AG04450 (cell line): ENCODE data around the gene WSB1. TPM values are rescaled to one million over a fixed set of nuclear protein-coding genes. Genes with fewer than 3 reads are reported as not detected.

Source experiments
- CTCF ChIA-PET: fragments of 300-600, 350-600 bp; formaldehyde crosslinking; extraction: SDS; loops from one replicate; lab custom pipeline; 2022; ENCODE audit warnings: antibody characterized with exemption, inconsistent platforms; lab: Charles Lee
- POLR2A ChIA-PET: fragments of 350-600 bp; formaldehyde crosslinking; extraction: SDS; loops from one replicate; lab custom pipeline; 2021; ENCODE audit warnings: antibody characterized with exemption, inconsistent platforms; lab: Yijun Ruan, JAX
- DNase-seq: peaks from one replicate; pipeline ENCODE4 v3.0.0-alpha.2; 2011; ENCODE audit warnings: low read depth, low spot score
- H3K27ac ChIP-seq: one replicate; pipeline ENCODE4 v1.5.1; 2012; ENCODE audit warnings: low read depth, low read length, control low read depth
- H3K27me3 ChIP-seq: one replicate; pipeline ENCODE4 v1.6.0; 2012; ENCODE audit warnings: low read length; ENCODE audit not compliant: control insufficient read depth, insufficient read depth
- H3K4me3 ChIP-seq: 2 replicates; pipeline ENCODE4 v1.5.1; 2011; ENCODE audit warnings: mild to moderate bottlenecking, low read depth, low read length, control low read depth
- H3K9me3 ChIP-seq: 2 replicates; pipeline ENCODE4 v1.5.1; 2012; ENCODE audit warnings: low read length; ENCODE audit not compliant: control insufficient read depth, insufficient read depth
- polyA plus RNA-seq: library from polyadenylated mRNA; depleted of rRNA; stranded (reverse); fragments of >200 nt; gene quantifications from 2 replicates; pipeline ENCODE4 v1.2.3, GENCODE V29; 2011
- TF ChIP-seq, protein P1 (sequence below): IDR thresholded peaks from 2 replicates; pipeline ENCODE4 v1.5.1; 2011; ENCODE audit warnings: low read depth, low read length, control low read depth, inconsistent platforms

Gene WSB1
- polyA plus RNA-seq, 1 experiment, result 204 TPM

DNA sequence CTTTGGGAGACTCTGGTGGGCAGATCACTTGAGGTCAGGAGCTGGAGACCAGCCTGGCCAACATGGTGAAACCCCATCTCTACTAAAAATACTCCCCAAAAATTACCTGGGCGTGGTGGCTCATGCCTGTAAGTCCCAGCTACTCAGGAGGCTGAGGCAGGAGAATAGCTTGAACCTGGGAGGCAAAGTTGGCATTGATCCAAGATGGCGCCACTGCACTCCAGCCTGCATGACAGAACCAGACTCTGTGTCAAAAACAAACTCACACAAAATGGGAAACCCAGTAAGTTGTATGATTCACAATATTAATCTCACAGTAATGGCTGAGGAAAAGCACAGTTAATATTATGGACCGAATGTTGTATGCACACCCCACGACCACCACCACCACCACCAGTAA lies 24.3 kb downstream of the WSB1 start:
- ChIA-PET CTCF (interaction anchor here (3.8 kb wide), 1 partner anchor 81 kb away, joined by 41 read pairs; no protein-coding TSS in a partner anchor), POLR2A (interaction anchor here (0.7 to 1.2 kb wide), 2 partner anchors 12 to 24 kb away, joined by 3 to 10 read pairs; no protein-coding TSS in a partner anchor)

DNA sequence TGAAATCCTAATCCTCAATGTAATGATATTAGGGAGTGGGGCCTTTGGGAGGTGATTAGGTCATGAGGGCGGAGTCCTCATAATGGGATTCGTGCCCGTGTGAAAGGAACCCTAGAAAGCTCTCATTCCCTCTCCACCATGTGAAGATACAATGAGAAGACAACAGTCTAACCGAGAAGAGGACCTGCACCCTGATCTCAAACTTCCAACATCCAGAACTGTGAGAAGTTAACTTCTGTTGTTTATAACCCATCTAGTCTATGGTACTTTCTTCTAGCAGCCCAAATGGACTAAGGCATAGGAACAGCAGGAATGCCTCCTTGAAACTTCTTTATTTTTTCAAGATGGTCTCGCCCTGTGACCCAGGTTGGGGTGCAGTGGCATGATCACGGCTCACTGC lies 24.7 kb downstream of the WSB1 start:
- Histone ChIP-seq H3K27me3 (no peaks in the 10 kb centered on the region), H3K9me3 (no peaks in the 10 kb centered on the region), H3K4me3 (no peak overlapping the region), H3K27ac (no peak overlapping the region)
- TF ChIP-seq, protein P1, sequence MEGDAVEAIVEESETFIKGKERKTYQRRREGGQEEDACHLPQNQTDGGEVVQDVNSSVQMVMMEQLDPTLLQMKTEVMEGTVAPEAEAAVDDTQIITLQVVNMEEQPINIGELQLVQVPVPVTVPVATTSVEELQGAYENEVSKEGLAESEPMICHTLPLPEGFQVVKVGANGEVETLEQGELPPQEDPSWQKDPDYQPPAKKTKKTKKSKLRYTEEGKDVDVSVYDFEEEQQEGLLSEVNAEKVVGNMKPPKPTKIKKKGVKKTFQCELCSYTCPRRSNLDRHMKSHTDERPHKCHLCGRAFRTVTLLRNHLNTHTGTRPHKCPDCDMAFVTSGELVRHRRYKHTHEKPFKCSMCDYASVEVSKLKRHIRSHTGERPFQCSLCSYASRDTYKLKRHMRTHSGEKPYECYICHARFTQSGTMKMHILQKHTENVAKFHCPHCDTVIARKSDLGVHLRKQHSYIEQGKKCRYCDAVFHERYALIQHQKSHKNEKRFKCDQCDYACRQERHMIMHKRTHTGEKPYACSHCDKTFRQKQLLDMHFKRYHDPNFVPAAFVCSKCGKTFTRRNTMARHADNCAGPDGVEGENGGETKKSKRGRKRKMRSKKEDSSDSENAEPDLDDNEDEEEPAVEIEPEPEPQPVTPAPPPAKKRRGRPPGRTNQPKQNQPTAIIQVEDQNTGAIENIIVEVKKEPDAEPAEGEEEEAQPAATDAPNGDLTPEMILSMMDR, result no peak
- CTCF ChIA-PET, result interaction anchor here (3.8 kb wide), 1 partner anchor 81 kb away, joined by 41 read pairs; no protein-coding TSS in a partner anchor
- no peak for DNase-seq
- POLR2A ChIA-PET, result interaction anchor here (1.2 kb wide), 1 partner anchor 24 kb away, joined by 3 read pairs; no protein-coding TSS in a partner anchor

More for the DNA sequence above, 24.3 kb downstream of the WSB1 start:
- H3K9me3 ChIP-seq, result no peaks in the 10 kb centered on the region
- no peak for DNase-seq
- H3K27ac ChIP-seq, result no peak overlapping the region
- H3K4me3 ChIP-seq, result no peak overlapping the region
- no peaks in the 10 kb centered on the region for H3K27me3 ChIP-seq
- TF ChIP-seq, protein P1, result no peak

DNA sequence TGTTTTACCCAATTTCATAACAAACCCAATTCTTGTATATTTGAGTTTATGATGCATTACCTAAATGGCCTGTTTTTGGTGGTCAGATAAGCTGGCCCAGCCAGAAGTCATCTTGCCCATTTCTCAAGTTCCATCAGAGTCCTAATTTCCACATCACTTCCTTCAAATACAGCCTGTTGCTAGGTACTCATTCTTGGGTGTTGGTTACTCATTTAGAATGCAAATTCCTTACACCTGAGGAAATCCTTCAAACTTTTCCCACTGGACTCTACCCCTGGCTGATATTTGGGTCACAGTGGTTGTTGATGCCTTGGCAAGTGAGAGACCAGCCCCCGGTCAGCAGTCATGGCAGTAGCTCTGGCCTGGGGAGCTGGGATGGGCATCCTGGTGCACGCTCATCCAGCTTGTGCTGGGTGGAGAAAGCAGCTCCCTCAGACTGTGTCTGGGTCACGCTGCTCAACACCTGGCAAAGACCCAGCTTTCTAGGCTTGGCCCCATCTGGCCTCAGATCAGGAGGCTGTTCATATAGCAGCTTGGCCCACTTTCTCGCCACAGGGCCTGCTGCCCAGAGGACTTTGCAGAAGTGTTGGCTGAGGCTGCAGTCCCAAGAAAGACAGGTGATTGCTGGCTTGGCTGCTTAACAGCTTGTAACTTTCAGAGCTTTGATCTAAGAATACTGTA lies 25.8 kb downstream of the WSB1 start:
- no peak overlapping the region for H3K4me3 ChIP-seq
- TF ChIP-seq, protein P1, result no peak
- no peaks in the 10 kb centered on the region for H3K9me3 ChIP-seq
- ChIA-PET CTCF (interaction anchor here (0.5 to 3.8 kb wide), 4 partner anchors 74 to 283 kb away, joined by 3 to 41 read pairs (median 3); no protein-coding TSS in a partner anchor), POLR2A (interaction anchor here (0.8 to 2.9 kb wide), 3 partner anchors 13 to 83 kb away, joined by 3 to 11 read pairs (median 3); partner anchors contain the start of gene WSB1)
- H3K27ac ChIP-seq, result no peak overlapping the region
- H3K27me3 ChIP-seq, result no peaks in the 10 kb centered on the region
- DNase-seq, result no peak

DNA sequence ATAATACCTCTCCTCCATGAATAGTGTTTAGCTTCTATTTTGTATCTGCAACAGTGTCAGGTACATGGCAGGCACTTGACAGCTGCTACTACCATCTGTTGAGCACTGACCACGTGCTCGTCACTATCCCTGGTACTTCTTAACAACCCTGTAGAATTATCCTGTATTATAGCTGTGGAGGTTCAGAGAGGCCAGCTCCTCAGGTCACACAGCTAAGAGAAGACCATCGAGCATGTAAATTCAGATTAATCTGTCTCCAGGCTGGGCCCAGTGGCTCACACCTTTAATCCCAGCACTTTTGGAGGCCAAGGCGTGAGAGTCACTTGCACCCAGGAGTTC lies 26.3 kb downstream of the WSB1 start:
- ChIA-PET POLR2A (interaction anchor here (0.8 to 2.9 kb wide), 3 partner anchors 13 to 83 kb away, joined by 3 to 11 read pairs (median 3); partner anchors contain the start of gene WSB1), CTCF (interaction anchor here (0.5 to 3.8 kb wide), 4 partner anchors 75 to 282 kb away, joined by 3 to 41 read pairs (median 3); no protein-coding TSS in a partner anchor)
- Histone ChIP-seq H3K9me3 (no peaks in the 10 kb centered on the region), H3K27ac (no peak overlapping the region), H3K4me3 (no peak overlapping the region), H3K27me3 (no peaks in the 10 kb centered on the region)
- TF ChIP-seq, protein P1, result no peak
- no peak for DNase-seq

DNA sequence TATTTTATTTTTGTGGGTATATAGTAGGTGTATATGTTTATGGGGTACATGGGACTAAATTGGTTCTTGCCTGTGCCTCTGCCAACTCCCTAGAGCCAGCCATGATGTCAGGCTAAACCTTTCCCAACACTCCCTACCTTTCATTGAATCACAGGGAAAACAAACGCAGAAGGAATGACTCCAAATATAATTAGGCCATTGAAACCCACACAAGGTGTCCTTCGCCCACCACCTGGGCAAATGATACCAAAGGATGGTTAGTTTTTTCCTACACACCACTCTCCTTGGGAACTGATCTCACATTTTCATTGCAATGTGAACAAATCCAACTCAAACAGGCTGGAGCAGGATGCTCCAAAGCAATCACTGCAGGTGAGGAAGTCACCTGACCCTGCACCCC lies 27.5 kb downstream of the WSB1 start:
- DNase-seq, result no peak
- no peak overlapping the region for H3K4me3 ChIP-seq
- H3K27ac ChIP-seq, result no peak overlapping the region
- no peaks in the 10 kb centered on the region for H3K27me3 ChIP-seq
- POLR2A ChIA-PET, result interaction anchor here (2.9 kb wide), 1 partner anchor 27 kb away, joined by 11 read pairs; the partner anchor contains the start of gene WSB1
- TF ChIP-seq, protein P1, result no peak
- CTCF ChIA-PET, result interaction anchor here (2.7 to 3.8 kb wide), 2 partner anchors 12 to 84 kb away, joined by 8 to 41 read pairs; no protein-coding TSS in a partner anchor
- no peaks in the 10 kb centered on the region for H3K9me3 ChIP-seq
